Aorta (tissue), 5 donors: Measurements from ENCODE around the gene CCDC171. TPM values are rescaled to one million over a fixed set of nuclear protein-coding genes. Genes with fewer than 3 reads are reported as not detected.

Source experiments
- ATAC-seq: fragments of 200-7000 bp; cut with Tn5 transposase; one replicate; pipeline ENCODE4 v1.9.1; 2022; ENCODE audit warnings: moderate library complexity; ENCODE audit not compliant: low FRiP score
- DNase-seq, 2 donors: peaks; one replicate each; pipeline ENCODE4 v3.0.0-alpha.2; 2020
- H3K27ac ChIP-seq, 2 donors: one replicate each; pipeline ENCODE4 v1.5.1; 2013; ENCODE audit warnings: low read length in 2 of 2, mild to moderate bottlenecking in 2 of 2, moderate library complexity in 2 of 2, control low read depth in 1 of 2, inconsistent platforms in 1 of 2, low read depth in 1 of 2
- H3K27me3 ChIP-seq, 2 donors: one replicate each; pipeline ENCODE4 v1.6.1; 2013; ENCODE audit warnings: control low read depth in 1 of 2, low read length in 1 of 2, mild to moderate bottlenecking in 1 of 2, moderate library complexity in 1 of 2; ENCODE audit not compliant: insufficient read depth in 2 of 2, control insufficient read depth in 1 of 2
- H3K36me3 ChIP-seq, 2 donors: one replicate each; pipeline ENCODE4 v1.6.1; 2013; ENCODE audit warnings: control low read depth in 1 of 2, low read length in 1 of 2, mild to moderate bottlenecking in 1 of 2; ENCODE audit not compliant: insufficient read depth in 2 of 2, control insufficient read depth in 1 of 2
- H3K4me1 ChIP-seq, 2 donors: one replicate each; pipeline ENCODE4 v1.6.1; 2013; ENCODE audit warnings: low read length in 2 of 2, control low read depth in 1 of 2, mild to moderate bottlenecking in 1 of 2, moderate library complexity in 1 of 2; ENCODE audit not compliant: insufficient read depth in 2 of 2, control insufficient read depth in 1 of 2
- H3K4me3 ChIP-seq, 2 donors: one replicate each; pipeline ENCODE4 v1.5.1; 2013; ENCODE audit warnings: low read length in 2 of 2, control low read depth in 1 of 2, mild to moderate bottlenecking in 1 of 2
- H3K9me3 ChIP-seq: one replicate; pipeline ENCODE4 v1.6.1; 2013; ENCODE audit warnings: mild to moderate bottlenecking, low read length; ENCODE audit not compliant: control insufficient read depth
- WGBS, 2 donors: extraction: QIAGEN DNeasy Blood & Tissue Kit; methylation state at CpG; one replicate each; pipeline ENCODE4 v1.1.7; 2013; 5-methylcytosine and 5-hydroxymethylcytosine counted together
- intact Hi-C, 2 donors: fragments of 100-400 bp; cut with DNase I; formaldehyde crosslinking; loops; one replicate each; pipeline versions ENCODE4 v1.14.2 to v1.15.0; 2022
- polyA plus RNA-seq, 2 donors: library from polyadenylated mRNA; stranded (reverse); fragments of 200-250 nt; gene quantifications; one replicate each; pipeline ENCODE4 v1.2.3, GENCODE V29; 2013
- total RNA-seq, 2 donors: library from RNA; stranded (reverse); fragmentation: NEBNext Ultra II Directional; extraction: Animal tissue kit (Norgen Biotek cat#: 25700); gene quantifications; one replicate each; pipeline ENCODE4 v1.2.1, GENCODE V29; 2021
- donor health status: healthy with polysubstance abuse.
- donor health status: Bipolar disorder and iron deficiency.
- donor health status: DM: no; HTN: no; CAD: no.
- donor health status: DM: no; HTN: no; CAD: no.
- donor health status: DM: yes; HTN: yes; CAD: no.

The CCDC171 gene
- total and polyA plus RNA-seq, 4 donors = 0.13 to 5.4 (median 3.1) TPM

GRCh38 chr9:15542624-15543023 is 10.2 kb upstream of the CCDC171 start:
- WGBS, 2 donors = 96 to 97% methylated on average over 2 of the region's 2 CpGs
- no peaks in the 10 kb centered on the region for H3K4me1 ChIP-seq
- no peaks in the 10 kb centered on the region for H3K27me3 ChIP-seq
- intact Hi-C loops = no loop called here
- H3K36me3 ChIP-seq = no peaks in the 10 kb centered on the region
- no peaks in the 10 kb centered on the region for H3K9me3 ChIP-seq
- no peak overlapping the region for H3K4me3 ChIP-seq
- no peak for ATAC-seq
- no peak for DNase-seq
- H3K27ac ChIP-seq = no peak overlapping the region

GRCh38 chr9:15543047-15543813 is 9.6 kb upstream of the CCDC171 start:
- no peak overlapping the region for H3K27ac ChIP-seq
- no peaks in the 10 kb centered on the region for H3K36me3 ChIP-seq
- H3K4me3 ChIP-seq = no peak overlapping the region
- no peak for DNase-seq
- no peaks in the 10 kb centered on the region for H3K9me3 ChIP-seq
- WGBS, 2 donors = 78% methylated on average over 4 of the region's 4 CpGs
- H3K27me3 ChIP-seq = no peaks in the 10 kb centered on the region
- intact Hi-C loops = no loop called here
- no peak for ATAC-seq
- H3K4me1 ChIP-seq = no peaks in the 10 kb centered on the region

GRCh38 chr9:15549611-15550010 is 3.2 kb upstream of the CCDC171 start:
- ATAC-seq = no peak
- WGBS, 2 donors = 90 to 94% methylated on average over 2 of the region's 2 CpGs

GRCh38 chr9:15553528-15553898 is 670 bp downstream of the CCDC171 start:
- Histone ChIP-seq H3K4me3 (peak overlapping the region; percentile 49 to 88), H3K27me3 (no peaks in the 10 kb centered on the region), H3K36me3 (no peaks in the 10 kb centered on the region), H3K27ac (no peak overlapping the region), H3K4me1 (no peaks in the 10 kb centered on the region), H3K9me3 (no peaks in the 10 kb centered on the region)
- 0 to 1% methylated on average over 13 of the region's 13 CpGs for WGBS, 2 donors
- ATAC-seq = no peak
- no peak for DNase-seq
- intact Hi-C loops = loop anchor here (2.0 to 5.0 kb wide), 2 partner anchors 41 to 43 kb away; partner anchors contain the start of gene PSIP1 (in 2 of the 2)

More at GRCh38 chr9:15549611-15550010, 3.2 kb upstream of the CCDC171 start:
- H3K27me3 ChIP-seq = no peaks in the 10 kb centered on the region
- intact Hi-C loops = loop anchor here in 1 of 2 donors (5.0 kb wide), 1 partner anchor 37 kb away; the partner anchor contains the start of gene PSIP1
- H3K4me1 ChIP-seq = no peaks in the 10 kb centered on the region
- no peaks in the 10 kb centered on the region for H3K36me3 ChIP-seq
- no peaks in the 10 kb centered on the region for H3K9me3 ChIP-seq
- H3K4me3 ChIP-seq = no peak overlapping the region
- no peak for DNase-seq
- H3K27ac ChIP-seq = no peak overlapping the region

- ATAC-seq = no peak
- H3K9me3 ChIP-seq = no peaks in the 10 kb centered on the region
- no peaks in the 10 kb centered on the region for H3K27me3 ChIP-seq
- 89 to 91% methylated on average over 2 of the region's 2 CpGs for WGBS, 2 donors
- no peak for DNase-seq
- no peak overlapping the region for H3K27ac ChIP-seq
- H3K4me3 ChIP-seq = no peak overlapping the region
- no peaks in the 10 kb centered on the region for H3K4me1 ChIP-seq
- H3K36me3 ChIP-seq = no peaks in the 10 kb centered on the region
- intact Hi-C loops = no loop called here
Observed at GRCh38 chr9:15570769-15571168, 17.9 kb downstream of the CCDC171 start.

- no peaks in the 10 kb centered on the region for H3K9me3 ChIP-seq
- DNase-seq (no peak), ATAC-seq (no peak)
- H3K4me1 ChIP-seq = no peaks in the 10 kb centered on the region
- no peak overlapping the region for H3K27ac ChIP-seq
- no peaks in the 10 kb centered on the region for H3K36me3 ChIP-seq
- 94 to 100% methylated on average over 1 of the region's 1 CpG for WGBS, 2 donors
- no peak overlapping the region for H3K4me3 ChIP-seq
- intact Hi-C loops = no loop called here
- H3K27me3 ChIP-seq = no peaks in the 10 kb centered on the region
Observed at GRCh38 chr9:15572200-15572770, 19.4 kb downstream of the CCDC171 start.

GRCh38 chr9:15576350-15577050 is 23.7 kb downstream of the CCDC171 start:
- Histone ChIP-seq H3K4me1 (no peaks in the 10 kb centered on the region), H3K9me3 (no peaks in the 10 kb centered on the region), H3K27me3 (no peaks in the 10 kb centered on the region), H3K36me3 (no peaks in the 10 kb centered on the region), H3K27ac (no peak overlapping the region), H3K4me3 (no peak overlapping the region)
- DNase-seq = no peak
- no peak for ATAC-seq
- intact Hi-C loops = no loop called here
- WGBS, 2 donors = 25 to 26% methylated on average over 8 of the region's 8 CpGs

- H3K9me3 ChIP-seq = no peaks in the 10 kb centered on the region
- peak in 1 of 2 donors; percentile 55 for DNase-seq
- intact Hi-C loops = no loop called here
- H3K4me3 ChIP-seq = peak overlapping the region in 1 of 2 donors; percentile 41
- no peaks in the 10 kb centered on the region for H3K36me3 ChIP-seq
- H3K4me1 ChIP-seq = no peaks in the 10 kb centered on the region
- no peak overlapping the region for H3K27ac ChIP-seq
- H3K27me3 ChIP-seq = no peaks in the 10 kb centered on the region
- WGBS, 2 donors = 3 to 9% methylated on average over 6 of the region's 6 CpGs
- ATAC-seq = peak; percentile 73
Observed at GRCh38 chr9:15578714-15579113, 25.9 kb downstream of the CCDC171 start.
